NCI-H82 (cell line): ENCODE measurements around the gene MED13L.

Experiments
- DNase-seq: peaks from one replicate; lab custom pipeline; 2025; lab: John Stamatoyannopoulos, UW

The MED13L gene

DNA sequence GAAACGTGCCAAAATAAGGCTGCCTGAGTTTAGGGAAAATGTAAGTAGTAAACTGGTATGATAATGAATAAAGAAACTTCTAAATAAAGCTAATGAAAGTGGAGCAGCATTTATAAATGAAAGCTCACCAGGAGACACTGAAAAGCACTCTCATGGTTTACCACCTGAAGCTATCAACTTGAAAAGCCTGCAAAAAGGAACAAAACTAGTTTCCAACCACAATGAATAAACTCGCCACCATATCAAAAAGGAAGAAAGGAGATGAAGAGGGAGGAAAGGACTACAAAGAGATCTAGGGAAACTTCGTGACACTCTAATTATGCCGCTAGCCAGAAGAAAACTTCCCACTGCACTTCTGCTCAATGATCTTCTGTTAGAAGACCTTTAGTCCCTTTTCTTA lies 66.7 kb downstream of the MED13L start:
- DNase-seq: no peak

DNA sequence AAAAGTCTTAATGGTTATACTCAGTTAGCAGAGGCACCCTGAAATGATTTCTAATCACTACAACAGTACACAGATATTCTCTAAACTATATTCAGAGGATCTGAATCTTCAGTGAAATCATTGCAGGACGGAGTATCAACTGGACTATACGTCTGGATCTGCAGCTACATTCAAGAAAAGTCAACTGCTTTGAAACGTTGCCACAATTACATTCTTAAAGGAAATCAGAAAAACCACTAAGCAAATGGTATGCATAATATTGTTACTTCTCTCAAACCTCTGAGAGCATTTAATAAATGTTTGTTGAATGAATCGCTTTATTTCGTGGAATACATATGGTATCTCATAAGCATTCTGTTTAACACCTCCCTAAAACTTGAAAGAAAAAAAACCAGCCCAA lies 67.4 kb downstream of the MED13L start:
- DNase-seq: no peak

GRCh38 chr12:116209503-116209902 lies 68.0 kb downstream of the MED13L start:
- no peak for DNase-seq

GRCh38 chr12:116207274-116207673 lies 70.2 kb downstream of the MED13L start:
- DNase-seq: no peak

DNA sequence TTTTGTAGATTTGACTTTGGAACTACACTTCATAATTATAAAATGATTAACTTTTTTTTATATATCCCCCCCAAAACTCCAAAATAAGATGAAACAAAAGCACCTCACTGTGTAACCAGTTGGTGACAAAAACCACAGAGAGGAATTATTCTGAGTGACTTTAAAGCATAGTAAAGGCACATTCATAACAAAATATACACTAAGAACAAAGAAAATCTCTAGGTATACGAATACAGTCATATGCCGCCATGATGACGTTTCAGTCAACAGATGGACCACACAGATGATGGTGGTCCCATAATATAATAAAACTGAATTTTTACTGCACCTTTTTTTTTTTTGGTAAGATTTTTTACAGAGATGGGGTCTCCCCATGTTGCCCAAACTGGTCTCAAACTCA lies 70.7 kb downstream of the MED13L start:
- DNase-seq: no peak

DNA sequence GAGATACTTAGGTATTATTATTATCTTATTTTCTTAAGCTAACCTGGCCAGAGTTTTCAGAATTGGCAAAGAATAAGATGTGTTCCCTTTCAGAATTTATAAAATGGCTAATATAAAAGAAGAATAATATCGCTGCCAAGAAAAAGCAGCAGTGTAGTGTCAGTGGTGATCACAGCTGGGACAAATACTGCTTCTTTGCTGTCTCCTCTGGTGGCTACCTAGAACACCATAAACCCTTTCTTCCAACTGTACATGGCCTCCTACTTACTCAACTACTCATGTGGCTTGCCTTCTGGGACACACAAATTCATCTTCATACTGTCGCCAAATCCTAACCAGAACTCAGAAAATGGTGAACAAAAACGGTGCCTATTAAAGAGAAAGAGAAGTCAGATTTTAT lies 72.7 kb downstream of the MED13L start:
- no peak for DNase-seq

DNA sequence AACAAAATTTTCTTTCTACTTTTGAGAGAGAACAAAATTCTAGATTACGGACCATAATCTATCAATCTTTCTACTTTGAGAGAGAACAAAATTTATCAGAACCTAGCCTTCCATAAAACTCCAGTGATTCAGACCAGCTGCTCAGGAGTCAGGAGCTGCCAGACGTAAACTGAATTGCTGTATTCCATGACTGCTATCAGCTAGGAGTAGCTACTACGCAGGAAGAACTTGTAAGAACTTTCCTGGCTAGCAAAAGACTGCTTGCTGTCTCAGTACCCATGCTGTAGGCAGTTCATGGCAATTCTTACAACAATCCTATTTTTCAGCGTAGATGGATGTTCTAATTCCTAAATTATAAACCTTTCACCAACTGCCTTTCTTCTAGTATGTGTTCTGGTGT lies 73.3 kb downstream of the MED13L start:
- no peak for DNase-seq

GRCh38 chr12:116202940-116203339 lies 74.6 kb downstream of the MED13L start:
- no peak for DNase-seq

DNA sequence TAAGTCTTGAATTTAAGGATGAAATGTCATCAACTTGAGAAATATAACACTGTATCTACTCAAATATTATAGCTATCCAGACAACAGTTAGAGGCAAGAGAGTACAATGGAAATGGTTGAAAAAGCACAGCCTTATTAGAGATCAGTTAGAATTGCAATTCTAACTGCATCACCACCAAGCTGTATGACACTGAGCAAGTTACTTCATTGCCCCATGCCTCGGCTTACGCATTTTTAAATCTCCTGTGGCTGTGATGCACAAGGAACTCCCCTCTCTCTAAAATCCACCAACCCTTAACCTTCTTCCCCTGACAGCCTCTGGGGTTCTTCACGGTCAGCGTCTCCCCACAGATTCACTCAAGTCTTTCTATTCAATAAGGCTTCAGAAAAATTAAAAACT lies 75.1 kb downstream of the MED13L start:
- no peak for DNase-seq

DNA sequence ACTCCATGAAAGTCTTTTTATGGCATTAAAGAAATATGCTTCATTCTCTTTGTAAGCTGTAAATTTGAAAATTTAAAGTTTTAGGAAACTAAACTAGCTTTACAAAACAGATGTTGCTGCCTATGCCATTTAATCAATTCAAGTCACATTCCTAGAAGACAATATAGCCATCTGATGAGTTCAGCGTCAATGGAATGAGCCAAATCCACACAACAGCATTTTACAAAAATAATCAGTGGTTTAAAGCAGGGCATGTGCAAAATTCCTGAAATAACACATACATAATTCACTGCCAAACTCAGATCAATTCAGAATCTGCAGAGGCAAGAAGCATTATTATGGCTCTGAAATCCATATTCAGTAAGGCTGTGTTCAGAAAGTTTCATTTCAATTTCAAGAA lies 75.6 kb downstream of the MED13L start:
- DNase-seq: no peak

GRCh38 chr12:116201359-116201758 lies 76.1 kb downstream of the MED13L start:
- DNase-seq: no peak

DNA sequence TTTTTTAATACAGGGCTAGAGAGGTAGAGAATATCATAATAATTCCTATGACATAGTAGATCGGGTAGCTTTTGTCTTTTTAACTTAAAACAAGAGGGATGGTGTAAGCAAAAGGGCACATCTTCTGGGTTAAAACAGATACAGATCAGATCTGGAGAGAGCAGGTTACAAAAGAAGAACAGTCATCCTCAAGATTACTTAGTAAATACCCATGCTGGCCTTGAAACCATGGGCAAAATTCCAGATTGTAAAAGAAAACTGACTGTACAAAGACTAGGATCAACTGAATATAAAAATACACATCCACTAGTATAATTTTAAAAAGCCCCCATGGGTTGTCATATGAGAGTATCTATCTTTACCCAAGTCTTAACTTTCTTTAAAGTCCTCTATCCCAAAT lies 76.7 kb downstream of the MED13L start:
- no peak for DNase-seq

- no peak for DNase-seq
Observed at GRCh38 chr12:116199160-116199706, 78.3 kb downstream of the MED13L start.

- peak; percentile 86 for DNase-seq
Observed at GRCh38 chr12:116196752-116197718, 80.5 kb downstream of the MED13L start.

DNA sequence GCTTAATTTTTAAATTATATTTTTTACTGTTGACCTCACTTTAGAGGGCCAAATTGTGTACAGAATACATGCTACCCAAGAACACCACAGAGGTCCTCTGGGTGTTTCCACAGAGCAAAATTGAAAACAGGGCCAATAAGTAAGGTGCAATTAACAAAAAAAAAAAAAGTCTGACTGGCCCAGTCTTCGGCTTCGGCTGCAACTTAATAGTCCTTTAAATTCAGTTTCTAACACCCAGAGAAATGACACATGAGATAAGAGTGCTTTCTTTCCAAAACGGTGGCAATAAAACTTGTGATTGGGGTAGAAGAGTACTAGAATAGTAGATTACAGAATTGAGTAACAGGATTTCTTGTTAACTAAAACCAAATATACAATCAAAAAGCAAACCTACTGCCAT lies 81.3 kb downstream of the MED13L start:
- no peak for DNase-seq

DNA sequence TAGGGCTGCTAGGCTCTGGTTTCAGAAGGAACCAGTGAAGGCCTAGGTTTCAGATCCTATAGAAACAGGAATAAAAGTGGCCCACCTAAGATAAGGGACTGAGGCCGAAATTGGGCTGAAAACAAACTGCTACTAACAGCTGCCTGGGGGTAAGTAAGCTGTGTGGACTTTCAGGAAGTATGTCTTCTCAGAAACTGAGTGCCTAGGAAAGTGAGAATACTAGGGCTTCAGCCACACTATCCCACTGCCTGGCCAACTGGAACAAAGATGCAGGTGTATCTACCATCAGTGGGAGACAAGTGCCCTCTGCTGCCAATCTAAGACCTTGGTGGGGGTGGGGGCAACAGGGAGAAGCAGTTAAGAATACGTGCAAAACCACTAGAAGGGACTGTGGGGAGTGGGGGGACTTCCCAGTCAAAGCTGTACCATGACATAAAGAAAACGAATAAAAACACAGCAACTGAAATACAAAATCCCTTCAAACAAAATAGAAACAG lies 82.5 kb downstream of the MED13L start:
- DNase-seq: no peak

DNA sequence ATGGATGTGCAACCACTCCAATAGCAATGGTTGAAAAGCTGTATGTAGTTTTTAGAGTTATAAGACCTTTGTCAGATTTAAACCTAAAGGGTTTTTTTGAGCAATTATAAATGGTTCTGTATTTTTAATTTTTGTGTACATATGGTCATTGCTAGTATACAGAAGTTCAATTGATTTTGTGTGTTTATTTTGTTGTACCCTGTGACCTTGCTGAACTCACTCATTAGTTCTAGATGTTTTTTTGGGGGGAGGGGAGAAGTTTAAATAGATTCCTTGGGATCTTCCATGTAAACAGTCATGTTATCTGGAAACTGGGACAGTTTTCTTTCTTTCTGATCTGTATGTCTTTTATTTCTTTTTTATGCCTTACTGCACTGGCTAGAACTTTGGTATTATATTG lies 87.8 kb downstream of the MED13L start:
- DNase-seq: no peak

- no peak for DNase-seq
Observed at GRCh38 chr12:116188581-116188980, 88.9 kb downstream of the MED13L start.

- DNase-seq: no peak
Observed at GRCh38 chr12:116187151-116187511, 90.4 kb downstream of the MED13L start.

- no peak for DNase-seq
Observed at GRCh38 chr12:116186482-116187150, 90.9 kb downstream of the MED13L start.

DNA sequence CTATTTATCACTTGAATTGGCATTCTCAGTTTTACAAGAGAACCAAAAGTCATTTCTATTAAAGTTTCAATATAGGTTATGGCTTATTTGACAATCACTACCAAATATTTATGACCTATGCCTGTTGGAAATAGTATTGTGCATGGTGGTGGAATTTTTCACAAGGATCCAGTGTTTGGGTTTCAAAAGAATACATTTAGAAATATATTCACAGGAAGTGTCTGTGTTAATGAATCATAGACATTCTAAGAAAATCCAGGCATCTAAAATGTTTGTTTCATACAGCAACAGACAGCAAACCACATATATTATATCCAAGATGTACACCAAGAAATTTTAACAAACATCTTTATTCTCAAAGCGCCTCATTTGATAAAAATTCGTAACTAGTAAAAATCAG lies 92.7 kb downstream of the MED13L start:
- DNase-seq: no peak

- peak; percentile 74 for DNase-seq
Observed at GRCh38 chr12:116183741-116184141, 93.8 kb downstream of the MED13L start.
